ENCODE results near the gene NDUFV3. TPM values are rescaled to one million over a fixed set of nuclear protein-coding genes. Genes with fewer than 3 reads are reported as not detected.
"Not testable (repeated sequence)": the region's sequence is repeated elsewhere in the genome, so short reads cannot be mapped to it uniquely, and the experiment has no call there.

Gene NDUFV3
- total RNA-seq, 2 donors from 2014 or later = 18.8 to 30.6 TPM

DNA sequence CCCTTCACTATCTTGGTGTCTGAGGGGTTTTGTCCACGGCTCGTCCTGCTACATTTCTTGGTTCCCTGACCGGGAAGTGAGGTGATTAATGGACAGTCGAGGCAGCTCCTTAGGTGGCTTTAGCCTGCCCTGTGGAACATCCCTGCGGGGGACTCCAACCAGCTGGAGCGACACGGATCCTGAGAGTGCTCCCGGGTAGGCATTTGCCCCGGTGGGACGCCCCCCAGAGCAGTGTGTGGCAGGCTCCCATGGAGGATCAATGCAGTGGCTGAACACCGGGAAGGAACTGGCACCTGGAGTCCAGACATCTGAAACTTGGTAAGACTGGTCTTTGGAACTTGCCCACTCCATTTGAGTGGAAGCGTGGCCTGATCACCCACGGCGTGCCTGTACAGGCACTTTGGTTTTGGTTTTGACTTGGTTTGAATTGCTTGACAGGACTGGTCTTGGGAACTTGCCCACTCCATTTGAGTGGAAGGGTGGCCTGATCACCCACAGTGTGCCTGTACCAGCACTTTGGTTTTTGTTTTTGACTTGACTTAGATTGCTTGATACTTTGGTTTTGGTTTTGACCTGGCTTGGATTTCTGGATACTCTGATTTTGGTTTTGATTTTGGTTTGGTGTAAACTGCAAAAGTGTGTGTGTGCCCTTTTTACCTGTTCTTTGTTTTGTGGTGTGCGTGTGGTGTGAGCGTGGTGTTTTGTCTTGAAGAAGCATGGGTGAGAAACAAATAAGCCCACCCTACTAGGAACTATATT, 39.4 kb downstream of the NDUFV3 start:
- not testable (repeated sequence) for H3K4me3 Mint-ChIP-seq; H3K36me3 Mint-ChIP-seq (ENCODE audit: low read depth); H3K27me3 Mint-ChIP-seq; ATAC-seq (replicated peaks); H3K9me3 Mint-ChIP-seq; H3K27ac Mint-ChIP-seq; H3K4me1 Mint-ChIP-seq

DNA sequence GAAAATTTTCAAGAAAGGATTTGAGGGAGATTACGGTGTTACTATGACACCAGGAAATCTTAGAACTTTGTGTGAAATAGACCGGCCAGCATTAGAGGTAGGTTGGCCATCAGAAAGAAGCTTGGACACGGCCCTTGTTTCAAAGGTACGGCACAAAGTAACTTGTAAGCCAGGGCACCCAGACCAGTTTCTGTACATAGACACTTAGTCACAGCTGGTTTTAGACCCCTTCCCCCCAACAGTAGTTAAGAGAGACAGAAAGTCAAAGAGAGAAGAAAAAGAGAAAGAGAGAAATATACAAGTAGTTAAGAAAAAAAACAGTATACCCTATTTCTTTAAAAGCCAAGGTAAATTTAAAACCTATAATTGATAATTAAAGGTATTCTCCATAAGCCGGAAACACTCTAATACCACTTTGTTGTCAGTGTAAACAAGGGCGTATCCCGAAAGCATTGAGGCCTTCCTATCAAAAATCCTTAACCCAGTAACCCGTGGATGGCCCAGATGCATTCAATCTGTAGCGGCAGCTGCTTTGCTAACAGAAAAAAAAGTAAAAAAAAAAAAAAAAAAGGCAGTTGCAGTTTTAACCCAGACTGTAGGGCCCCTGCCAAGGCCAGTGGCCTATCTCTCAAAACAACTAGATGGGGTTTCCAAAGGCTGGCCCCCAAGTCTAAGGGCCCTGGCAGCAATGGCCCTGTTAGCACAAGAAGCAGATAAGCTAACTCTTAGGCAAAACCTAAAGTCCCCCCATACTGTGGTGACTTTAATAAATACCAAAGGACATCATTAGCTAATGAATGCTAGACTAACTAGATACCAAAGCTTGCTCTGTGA, 40.2 kb downstream of the NDUFV3 start:
- not testable (repeated sequence) for H3K4me3 Mint-ChIP-seq; H3K9me3 Mint-ChIP-seq; ATAC-seq (replicated peaks); H3K27me3 Mint-ChIP-seq; H3K36me3 Mint-ChIP-seq (ENCODE audit: low read depth); H3K27ac Mint-ChIP-seq; H3K4me1 Mint-ChIP-seq

DNA sequence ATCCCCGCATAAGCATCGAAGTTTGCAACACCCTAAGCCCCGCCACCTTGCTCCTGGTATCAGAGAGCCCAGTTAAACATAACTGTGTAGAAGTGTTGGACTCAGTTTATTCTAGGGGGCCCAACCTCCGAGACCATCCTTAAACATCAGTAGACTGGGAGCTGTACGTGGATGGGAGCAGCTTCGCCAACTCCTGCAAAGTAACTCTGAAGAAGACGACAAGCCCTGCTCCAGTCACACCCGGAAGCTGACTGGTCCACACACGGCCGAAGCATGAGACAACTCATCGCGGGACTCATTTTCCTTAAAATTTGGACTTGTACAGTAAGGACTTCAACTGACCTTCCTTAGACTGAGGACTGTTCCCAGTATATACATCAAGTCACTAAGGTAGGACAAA, 40.9 kb downstream of the NDUFV3 start:
- not testable (repeated sequence) for ATAC-seq (replicated peaks); H3K27ac Mint-ChIP-seq; H3K9me3 Mint-ChIP-seq; H3K4me3 Mint-ChIP-seq; H3K36me3 Mint-ChIP-seq (ENCODE audit: low read depth); H3K4me1 Mint-ChIP-seq; H3K27me3 Mint-ChIP-seq

DNA sequence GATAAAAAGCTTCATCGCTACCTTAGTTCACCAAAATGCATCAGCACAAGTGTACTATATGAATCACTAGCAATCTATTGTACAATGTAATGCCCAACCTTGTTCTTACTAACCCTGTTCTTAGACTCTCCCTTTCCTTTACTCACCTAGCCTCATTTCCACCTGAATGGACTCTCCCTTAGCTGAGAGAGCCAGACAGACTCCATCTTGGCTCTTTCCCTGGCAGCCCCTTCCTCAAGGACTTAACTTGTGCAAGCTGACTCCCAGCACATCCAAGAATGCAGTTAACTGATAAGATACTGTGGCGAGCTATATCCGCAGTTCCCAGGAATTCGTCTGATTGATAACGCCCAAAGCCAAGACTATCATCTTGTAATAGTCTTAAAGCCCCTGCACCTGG, 43.3 kb downstream of the NDUFV3 start:
- H3K36me3 Mint-ChIP-seq (ENCODE audit: low read depth); H3K27ac Mint-ChIP-seq; H3K9me3 Mint-ChIP-seq; ATAC-seq (replicated peaks); H3K27me3 Mint-ChIP-seq; H3K4me3 Mint-ChIP-seq; H3K4me1 Mint-ChIP-seq: not testable (repeated sequence)

DNA sequence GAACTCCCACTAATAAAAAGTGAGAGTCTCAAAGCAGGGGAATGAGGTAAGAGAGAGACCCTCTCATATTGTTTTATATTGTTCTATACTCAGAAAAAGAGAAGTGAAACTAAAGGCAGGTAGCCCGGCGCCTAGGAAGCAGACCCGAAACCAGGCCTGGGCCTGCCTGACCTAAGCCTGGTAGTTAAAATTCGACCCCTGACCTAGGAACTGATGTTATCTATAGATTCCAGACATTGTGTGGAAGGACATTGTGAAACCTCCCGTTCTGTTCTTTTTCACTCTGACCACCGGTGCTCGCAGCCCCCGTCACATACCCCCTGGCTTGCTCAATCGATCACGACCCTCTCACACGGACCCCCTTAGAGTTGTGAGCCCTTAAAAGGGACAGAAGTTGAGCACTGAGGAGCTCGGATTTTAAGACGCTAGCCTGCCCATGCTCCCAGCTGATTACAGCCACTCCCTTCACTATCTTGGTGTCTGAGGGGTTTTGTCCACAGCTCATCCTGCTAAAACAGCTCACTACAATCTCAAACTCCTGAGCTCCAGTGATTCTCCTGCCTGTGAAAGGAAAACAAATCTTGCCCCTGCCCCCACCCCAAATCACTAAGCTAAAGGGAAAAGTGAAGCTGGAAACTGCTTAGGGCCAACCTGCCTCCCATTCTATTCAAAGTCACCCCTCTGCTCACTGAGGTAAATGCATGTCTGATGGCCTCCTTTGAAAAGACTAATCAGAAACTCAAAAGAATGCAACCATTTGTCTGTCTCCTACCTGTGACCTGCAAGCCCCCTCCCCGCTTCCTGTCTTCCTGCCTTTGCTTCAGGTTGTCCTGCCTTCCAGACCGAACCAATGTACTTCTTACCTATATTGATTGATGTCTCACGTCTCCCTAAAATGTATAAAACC, 44.2 kb downstream of the NDUFV3 start:
- H3K27me3 Mint-ChIP-seq; H3K9me3 Mint-ChIP-seq; H3K36me3 Mint-ChIP-seq (ENCODE audit: low read depth); H3K4me1 Mint-ChIP-seq; H3K4me3 Mint-ChIP-seq; ATAC-seq (replicated peaks); H3K27ac Mint-ChIP-seq: not testable (repeated sequence)

DNA sequence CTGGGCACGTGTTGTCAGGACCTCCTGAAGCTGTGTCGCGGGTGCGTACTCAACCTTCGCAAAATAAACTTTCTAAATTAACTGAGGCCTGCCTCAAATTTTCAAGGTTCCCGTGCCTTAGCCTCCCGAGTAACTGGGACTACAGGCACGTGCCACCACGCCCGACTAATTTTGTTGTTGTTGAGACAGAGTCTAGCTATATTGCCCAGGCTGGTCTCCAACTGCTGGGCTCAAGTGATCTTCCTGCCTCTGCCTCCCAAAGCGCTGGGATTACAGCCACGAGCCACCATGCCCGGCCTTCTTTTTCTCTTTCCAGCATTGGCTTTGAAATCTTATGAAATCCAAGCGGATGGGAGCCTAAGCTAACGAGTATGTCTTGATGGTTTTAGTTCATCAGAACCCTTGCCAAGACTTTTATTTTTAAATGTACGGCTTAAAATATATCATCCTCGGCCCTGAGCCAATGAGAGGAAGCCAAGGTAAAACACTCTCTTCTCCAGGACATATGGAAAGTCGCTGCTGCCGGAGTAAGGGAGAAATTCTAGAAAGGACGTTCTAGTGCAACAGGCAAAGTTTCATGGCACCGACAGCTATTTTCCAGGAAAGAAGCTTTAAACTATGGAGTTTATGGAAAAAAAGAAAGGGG, 45.0 kb downstream of the NDUFV3 start:
- no peak overlapping the region for H3K4me3 Mint-ChIP-seq
- no peaks in the 10 kb centered on the region for H3K9me3 Mint-ChIP-seq
- no peak for ATAC-seq (replicated peaks)
- no peak overlapping the region for H3K27ac Mint-ChIP-seq
- H3K36me3 Mint-ChIP-seq (ENCODE audit: low read depth) = no peaks in the 10 kb centered on the region
- no peaks in the 10 kb centered on the region for H3K4me1 Mint-ChIP-seq
- H3K27me3 Mint-ChIP-seq = no peaks in the 10 kb centered on the region

DNA sequence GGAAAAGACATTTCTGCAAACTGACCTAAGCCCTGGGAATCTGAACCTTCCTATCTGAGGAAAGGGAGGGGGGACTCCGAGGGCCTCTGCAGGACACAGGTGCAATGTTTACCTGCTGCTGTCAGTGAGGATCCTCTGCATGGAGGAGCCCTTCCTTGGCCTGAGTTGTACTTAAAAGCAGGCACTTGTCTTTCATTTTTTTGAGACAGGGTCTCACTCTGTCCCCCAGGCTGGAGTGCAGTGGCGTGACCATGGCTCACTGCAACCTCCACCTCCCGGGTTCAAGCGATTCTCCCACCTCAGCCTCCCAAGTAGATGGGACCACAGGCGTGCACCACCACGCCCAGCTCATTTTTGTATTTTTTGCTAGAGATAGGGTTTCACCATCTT, 45.5 kb downstream of the NDUFV3 start:
- H3K4me1 Mint-ChIP-seq; H3K27me3 Mint-ChIP-seq; ATAC-seq (replicated peaks); H3K9me3 Mint-ChIP-seq; H3K36me3 Mint-ChIP-seq (ENCODE audit: low read depth); H3K27ac Mint-ChIP-seq; H3K4me3 Mint-ChIP-seq: not testable (repeated sequence)

DNA sequence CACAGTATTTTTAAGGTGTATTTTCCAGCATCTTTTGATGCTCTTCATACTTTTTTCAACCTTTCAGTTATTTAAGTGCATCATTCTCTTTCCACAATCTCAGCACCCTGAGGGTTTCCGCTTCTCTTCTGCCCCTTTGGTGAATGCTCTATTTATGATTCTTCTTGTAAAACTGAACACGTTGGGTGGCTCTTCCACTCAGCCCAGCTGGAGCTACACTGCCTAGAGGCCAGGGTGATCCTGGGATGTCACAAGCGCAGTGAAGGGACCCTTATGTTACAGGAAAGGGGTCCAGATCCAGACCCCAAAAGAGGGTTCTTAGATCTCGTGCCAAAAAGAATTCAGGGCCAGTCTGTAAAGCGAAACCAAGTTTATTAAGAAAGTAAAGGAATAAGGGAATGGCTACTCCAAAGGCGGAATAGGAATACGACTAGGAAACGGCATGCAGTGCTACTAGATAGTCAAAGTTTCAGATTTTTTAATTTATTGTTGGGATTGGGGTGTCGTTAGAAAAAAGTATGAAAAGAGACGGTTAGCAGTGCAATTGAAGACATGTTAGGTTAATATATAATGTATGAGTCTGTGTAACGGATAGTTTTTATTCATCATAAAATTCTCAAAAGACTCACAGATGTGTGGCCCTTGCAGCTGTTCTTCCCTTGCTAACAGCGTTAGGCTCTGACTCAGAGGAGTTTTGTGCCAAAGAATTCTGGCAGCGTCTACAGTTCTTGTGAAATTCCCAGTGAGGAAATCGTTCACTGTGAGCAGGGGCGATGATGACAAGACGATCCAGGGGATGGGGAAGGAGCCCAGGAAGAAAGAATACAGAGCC, 46.7 kb downstream of the NDUFV3 start:
- no peaks in the 10 kb centered on the region for H3K27me3 Mint-ChIP-seq
- no peaks in the 10 kb centered on the region for H3K4me1 Mint-ChIP-seq
- no peak for ATAC-seq (replicated peaks)
- H3K36me3 Mint-ChIP-seq (ENCODE audit: low read depth) = no peaks in the 10 kb centered on the region
- H3K4me3 Mint-ChIP-seq = no peak overlapping the region
- H3K27ac Mint-ChIP-seq = no peak overlapping the region
- H3K9me3 Mint-ChIP-seq = no peaks in the 10 kb centered on the region

DNA sequence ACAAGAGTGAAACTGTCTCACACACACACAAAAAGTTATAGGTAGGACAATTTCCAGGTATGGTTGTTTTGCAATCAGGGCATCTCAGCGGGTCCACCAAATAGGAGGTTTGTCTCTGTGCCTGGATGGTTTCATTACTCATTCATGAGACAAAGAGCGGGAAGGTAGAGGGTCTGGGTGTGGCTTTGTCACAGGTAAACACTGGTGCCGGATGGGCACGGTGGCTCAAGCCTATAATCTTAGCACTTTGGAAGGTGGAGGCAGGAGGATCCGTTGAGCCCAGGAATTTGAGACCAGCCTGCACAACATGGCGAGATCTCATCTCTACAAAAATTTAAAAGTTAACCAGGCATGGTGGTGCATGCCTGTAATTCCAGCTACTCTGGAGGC, 48.6 kb downstream of the NDUFV3 start:
- no peaks in the 10 kb centered on the region for H3K9me3 Mint-ChIP-seq
- H3K4me3 Mint-ChIP-seq = no peak overlapping the region
- no peaks in the 10 kb centered on the region for H3K4me1 Mint-ChIP-seq
- H3K36me3 Mint-ChIP-seq (ENCODE audit: low read depth) = no peaks in the 10 kb centered on the region
- no peak for ATAC-seq (replicated peaks)
- H3K27me3 Mint-ChIP-seq = no peaks in the 10 kb centered on the region
- no peak overlapping the region for H3K27ac Mint-ChIP-seq

DNA sequence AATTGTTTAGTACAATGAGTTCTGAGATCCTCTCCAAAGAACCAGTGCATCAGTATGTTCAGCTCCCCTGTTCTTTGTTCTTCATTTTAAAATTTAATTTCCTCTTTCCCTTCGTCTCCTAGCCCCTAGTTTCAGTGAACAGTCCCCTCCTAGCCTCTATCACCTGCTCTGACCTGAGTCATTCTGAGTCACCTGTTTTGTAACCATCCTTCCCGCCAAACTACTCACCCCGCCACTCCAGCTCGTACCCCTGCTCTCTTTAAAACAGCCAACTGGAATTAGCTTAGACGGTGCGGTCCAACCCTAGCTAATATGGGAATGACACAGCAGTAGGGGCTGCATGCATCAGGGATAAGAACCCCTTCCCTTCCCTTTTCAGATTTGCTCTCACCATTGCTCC, 49.1 kb downstream of the NDUFV3 start:
- Mint-ChIP-seq H3K27me3 (no peaks in the 10 kb centered on the region), H3K36me3 (ENCODE audit: low read depth) (no peaks in the 10 kb centered on the region), H3K27ac (no peak overlapping the region), H3K9me3 (no peaks in the 10 kb centered on the region), H3K4me1 (no peaks in the 10 kb centered on the region), H3K4me3 (no peak overlapping the region)
- no peak for ATAC-seq (replicated peaks)

DNA sequence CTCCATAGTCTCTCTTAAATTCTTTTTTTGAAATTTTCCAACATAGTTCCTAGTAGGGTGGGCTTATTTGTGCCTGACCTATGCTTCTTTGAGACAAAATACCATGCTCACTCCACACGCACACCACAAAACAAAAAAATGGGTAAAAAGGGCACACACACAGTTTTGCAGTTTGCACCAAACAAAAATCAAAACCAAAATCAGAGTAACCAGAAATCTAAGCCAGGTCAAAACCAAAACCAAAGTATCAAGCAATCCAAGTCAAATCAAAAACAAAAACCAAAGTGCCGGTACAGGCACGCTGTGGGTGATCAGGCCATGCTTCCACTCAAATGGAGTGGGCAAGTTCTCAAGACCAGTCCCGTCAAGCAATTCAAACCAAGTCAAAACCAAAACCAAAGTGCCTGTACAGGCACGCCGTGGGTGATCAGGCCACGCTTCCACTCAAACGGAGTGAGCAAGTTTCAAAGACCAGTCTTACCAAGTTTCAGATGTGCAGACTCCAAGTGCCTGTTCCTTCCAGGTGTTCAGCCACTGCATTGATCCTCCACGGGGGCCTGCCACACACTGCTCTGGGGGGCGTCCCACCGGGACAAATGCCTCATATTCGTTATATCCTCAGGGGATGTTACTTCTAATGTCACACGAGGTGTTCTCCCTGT, 56.1 kb downstream of the NDUFV3 start:
- H3K4me1 Mint-ChIP-seq; H3K36me3 Mint-ChIP-seq (ENCODE audit: low read depth); ATAC-seq (replicated peaks); H3K27me3 Mint-ChIP-seq; H3K9me3 Mint-ChIP-seq; H3K27ac Mint-ChIP-seq: not testable (repeated sequence)
- peak overlapping the region; percentile 43 for H3K4me3 Mint-ChIP-seq

DNA sequence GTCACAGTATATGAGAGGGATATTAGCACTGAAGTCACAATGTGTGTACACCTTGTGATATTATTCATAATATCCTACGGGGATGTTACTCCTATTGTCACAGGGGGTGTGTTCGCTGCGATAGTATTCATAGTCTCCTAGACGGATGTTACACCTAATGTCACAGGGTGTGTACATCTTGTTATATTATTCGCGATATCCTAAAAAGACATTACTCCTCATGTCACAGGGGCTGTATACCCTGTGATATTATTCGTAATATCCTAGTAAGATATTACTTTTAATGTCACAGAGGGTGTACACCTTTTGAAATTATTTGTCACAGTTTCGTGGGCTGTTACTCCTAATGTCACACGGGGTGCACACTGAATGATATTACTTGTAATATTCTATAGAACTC, 58.1 kb downstream of the NDUFV3 start:
- not testable (repeated sequence) for H3K27ac Mint-ChIP-seq; H3K9me3 Mint-ChIP-seq; H3K36me3 Mint-ChIP-seq (ENCODE audit: low read depth); H3K27me3 Mint-ChIP-seq; H3K4me3 Mint-ChIP-seq; ATAC-seq (replicated peaks); H3K4me1 Mint-ChIP-seq

DNA sequence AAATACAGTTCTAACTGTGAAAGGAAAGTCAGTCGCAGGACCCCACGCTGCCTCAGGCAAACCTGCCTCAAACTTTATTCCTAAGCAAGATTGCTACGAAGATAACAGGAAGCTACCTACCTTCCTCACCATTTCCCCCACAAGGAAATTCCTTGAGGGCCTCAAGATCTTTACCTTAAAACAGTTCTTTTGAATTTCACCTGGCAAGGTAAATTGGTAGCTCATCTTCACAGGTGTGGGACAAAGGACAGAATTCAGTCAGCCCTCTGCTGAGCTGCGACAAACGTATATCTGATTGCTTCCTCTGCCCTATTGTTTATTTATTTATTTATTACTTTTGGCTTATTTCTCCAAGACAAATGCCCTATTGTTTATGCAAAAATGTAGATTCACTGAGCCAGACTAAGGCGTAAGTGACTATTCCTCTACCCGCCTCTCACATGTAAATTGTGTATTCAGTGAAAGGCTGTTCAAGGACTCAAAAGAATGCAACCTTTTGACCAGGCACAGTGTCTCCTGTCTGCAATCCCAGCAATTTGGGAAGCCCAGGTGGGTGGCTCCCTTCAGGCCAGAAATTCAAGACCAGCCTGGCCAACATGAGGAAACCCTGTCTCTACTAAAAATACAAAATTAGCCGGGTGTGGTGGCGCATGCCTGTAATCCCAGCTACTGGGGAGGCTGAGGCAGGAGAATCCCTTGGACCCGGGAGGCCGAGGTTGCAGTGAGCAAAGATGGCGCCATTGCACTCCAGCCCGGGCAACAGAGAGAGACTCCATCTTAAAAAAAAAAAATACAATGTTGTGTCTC, 63.9 kb downstream of the NDUFV3 start:
- peak; percentile 98 for ATAC-seq (replicated peaks)
- Mint-ChIP-seq H3K9me3 (no peaks in the 10 kb centered on the region), H3K27ac (no peak overlapping the region), H3K27me3 (no peaks in the 10 kb centered on the region), H3K36me3 (ENCODE audit: low read depth) (no peaks in the 10 kb centered on the region), H3K4me1 (no peaks in the 10 kb centered on the region), H3K4me3 (no peak overlapping the region)
